Activated CD4-positive, alpha-beta T cell treated with anti-CD3 and anti-CD28 coated beads for 1 hour (primary cell): ENCODE measurements around the gene ASTN2.

Experiments used
- DNase-seq: peaks from one replicate; pipeline ENCODE4 v3.0.0-alpha.2; 2020

The ASTN2 gene

DNA sequence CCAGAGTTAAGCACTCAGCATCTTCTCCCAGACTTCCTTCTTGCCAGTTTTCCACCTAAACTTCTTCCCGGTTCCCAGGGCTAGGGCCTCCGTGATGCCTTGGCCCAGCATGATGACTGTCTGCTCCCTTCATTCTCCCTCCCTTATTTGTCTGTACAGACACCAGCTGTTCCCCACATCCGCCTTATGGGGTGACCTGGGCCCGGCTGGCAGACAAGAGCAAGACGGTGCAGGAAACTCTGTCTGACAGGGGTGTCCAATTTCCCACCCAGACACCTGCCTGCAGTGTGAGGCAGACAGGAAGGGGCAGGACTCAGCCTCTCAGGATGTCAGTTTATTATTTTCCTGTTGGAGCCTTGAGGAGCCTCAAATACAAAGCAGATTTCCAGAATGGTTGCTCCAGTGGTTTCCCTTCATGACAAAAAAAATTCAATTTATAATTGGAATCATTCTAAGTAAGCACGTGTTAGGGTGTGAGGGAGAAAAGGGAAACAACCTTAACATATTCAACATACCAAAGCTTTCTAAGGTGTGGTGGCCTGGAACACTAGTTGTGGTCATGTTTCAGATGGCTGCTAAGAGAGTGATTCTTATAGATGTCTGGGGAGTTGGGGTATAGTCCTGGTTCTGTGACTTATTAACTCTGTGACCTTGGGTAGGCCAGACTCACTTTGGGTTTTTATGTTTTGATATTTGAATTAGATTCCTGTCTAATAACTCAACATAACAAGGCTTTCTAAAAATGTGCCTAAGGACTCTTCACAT lies 1026.7 kb downstream of the ASTN2 start:
- DNase-seq: no peak

DNA sequence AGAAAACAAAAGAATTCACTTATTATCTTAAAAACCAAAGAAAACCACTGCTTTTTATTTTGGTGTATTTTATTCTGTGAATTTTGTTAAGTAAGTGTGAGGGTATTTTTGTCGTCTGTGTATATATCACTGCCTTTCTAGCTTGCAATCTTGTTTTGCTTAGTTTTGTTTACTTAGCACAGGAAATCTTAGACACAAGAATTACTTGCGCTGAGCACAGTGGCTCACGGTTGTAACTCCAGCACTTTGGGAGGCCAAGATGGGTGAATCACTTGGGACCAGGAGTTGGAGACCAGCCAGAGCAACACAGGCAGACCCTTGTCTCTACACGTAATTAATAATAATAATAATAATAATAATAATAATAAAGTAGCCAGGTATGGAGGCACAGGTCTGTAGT lies 1030.9 kb downstream of the ASTN2 start:
- DNase-seq: no peak

DNA sequence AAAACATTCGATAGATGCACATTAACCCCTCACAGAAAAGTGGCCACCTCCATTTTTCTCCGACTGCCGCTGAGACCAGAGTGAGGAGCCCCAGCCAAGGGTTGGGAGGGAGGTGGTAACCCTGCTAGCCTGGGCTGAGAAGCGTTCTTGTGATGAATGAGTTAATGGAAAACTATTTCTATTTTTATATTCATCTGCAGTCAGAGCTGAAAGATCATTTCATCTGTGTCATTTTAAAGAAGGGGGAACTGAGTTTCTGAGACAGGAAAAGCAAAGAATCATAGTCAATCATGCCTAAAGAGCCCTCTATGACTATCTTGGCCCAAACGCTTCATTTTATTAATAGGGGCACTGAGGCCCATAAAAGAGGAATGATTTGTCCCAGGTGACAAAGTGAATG lies 1031.7 kb downstream of the ASTN2 start:
- no peak for DNase-seq

DNA sequence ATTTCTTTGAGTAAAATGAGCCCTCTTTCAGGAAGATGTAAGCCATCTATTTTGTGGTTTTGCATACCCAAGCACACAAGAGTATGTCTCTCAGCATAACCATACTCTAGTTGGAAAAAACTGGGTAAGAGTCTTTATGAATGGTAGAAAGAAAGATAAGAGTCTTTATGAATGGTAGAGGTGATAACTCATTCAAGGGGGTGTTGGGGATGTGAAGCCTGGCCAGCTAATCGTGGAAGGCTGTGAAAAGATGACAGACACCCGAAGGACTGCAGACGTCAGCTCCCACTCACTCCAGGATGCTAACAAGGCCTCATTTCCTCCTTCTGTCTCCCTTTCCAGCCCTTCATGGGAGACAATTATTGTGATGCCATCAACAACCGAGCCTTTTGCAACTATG lies 1032.8 kb downstream of the ASTN2 start:
- DNase-seq: no peak

DNA sequence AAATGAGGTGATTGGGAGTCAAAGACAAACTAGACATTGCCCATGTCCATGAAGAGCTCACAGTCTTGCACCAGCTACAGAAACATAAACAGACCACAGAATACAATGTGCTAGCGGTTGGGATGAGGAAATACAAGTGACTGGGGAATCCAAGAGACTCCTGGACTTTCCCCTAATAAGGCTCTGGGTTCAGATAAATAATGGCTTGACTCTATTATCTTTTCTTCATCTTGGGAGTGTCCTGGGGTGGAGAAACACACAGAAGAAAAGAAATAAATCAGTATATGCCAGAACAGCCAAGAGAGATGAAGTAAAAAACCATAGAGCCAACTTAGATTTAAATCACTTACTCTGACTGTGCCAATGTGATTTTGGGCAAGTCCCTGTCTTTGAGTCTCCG lies 1033.5 kb downstream of the ASTN2 start:
- DNase-seq: no peak

DNA sequence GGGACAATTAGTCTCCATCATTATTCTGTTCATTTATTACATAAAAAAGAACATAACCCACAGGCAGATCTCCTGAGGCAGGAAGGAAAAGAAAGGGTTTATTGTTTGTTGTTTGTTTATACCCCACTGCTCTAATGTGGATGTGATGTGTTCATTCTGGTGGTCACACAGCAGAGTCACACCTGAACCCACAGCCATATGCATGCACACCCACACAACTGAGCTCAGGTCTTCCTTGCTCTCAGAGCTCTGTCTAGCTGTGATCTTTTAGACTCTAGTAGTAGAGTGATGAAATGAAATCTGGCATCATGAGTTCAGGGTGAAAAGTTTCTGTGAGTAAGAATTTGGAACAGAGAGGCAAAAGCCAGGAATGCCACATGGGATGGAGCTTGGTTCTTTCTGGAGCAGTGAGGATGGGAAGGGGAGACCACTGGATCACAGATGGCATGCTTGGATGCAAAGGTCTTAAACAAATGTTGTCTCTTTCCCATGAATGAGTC lies 1034.3 kb downstream of the ASTN2 start:
- DNase-seq: no peak

DNA sequence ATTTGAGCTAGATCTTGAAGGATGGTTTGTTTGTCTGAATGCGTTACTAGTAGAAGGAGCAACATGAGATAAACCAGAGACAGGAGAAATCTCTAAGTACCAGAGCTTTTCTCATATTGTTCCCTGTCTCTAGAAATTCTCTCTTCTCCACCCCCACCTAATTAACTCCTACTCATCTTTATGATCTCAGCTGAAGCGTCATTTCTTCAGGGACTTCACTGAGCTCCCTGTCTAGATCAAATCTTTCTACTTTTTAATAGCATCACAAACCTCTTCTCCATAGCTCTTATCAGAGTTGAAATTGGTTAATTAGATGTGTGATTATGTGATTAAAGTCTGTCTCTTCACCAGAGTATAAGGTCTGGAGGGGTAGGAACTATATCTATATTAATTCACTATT lies 1035.0 kb downstream of the ASTN2 start:
- no peak for DNase-seq

DNA sequence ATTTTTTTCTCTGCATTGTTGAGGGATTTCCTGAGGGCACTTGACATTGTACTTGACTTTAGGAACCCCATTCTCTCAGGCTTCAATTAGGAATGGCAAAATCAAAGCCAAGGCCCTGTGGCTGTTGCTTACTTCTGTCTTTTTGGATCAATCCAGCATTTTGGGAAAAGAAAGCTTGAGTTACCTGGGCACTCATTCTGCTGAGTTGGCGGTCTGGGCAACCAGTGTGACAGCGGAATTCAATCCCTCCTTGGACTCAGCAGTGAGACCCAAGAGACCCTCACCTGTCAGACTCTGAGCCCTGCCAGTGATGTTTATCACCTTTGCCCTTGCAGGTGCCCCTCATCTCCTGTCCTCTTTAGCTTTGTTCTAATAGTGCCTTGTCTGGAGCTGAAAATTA lies 1036.0 kb downstream of the ASTN2 start:
- DNase-seq: no peak

DNA sequence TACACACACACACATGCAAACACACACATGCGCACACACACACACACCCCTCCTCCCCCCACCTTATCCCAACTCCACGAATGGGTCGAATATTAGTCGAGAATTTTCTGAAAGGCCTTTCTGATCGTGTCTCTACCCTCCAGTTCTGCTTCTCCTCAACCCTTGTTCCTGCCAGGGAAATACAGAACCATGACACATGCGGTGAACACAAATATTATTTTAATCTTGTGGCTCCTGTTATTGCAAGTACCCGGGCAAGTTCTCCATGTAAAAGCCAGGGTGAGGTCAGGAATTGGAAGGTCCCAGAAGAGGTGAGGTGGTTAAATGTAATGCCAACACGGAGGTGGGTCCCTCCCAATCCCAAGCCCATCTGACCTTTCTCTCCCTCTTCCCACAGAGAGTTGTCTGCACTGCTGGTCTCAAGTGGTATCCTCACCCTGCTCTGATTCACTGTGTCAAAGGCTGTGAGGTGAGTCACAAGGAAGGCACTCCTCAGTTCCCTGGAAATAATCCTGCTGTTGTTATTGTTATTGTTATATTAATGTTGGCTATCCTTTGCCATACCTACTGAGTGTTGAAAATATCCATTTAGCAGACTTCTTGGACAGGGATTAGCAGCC lies 1037.6 kb downstream of the ASTN2 start:
- no peak for DNase-seq
